Islet of Langerhans (tissue), 1 donor: ENCODE data around the gene STX4.

Source experiments
- FAIRE-seq: peaks from one replicate; lab custom pipeline; 2011; peaks lifted over from hg19 to GRCh38; lab: Jason Lieb, UNC

Gene STX4

GRCh38 chr16:31084584-31085302, 51.4 kb downstream of the STX4 start:
- FAIRE-seq = no peak

- FAIRE-seq = no peak
Measured at GRCh38 chr16:31085411-31085810, 52.1 kb downstream of the STX4 start.

- FAIRE-seq = no peak
Measured at GRCh38 chr16:31085873-31086628, 52.7 kb downstream of the STX4 start.

GRCh38 chr16:31086629-31086906, 53.2 kb downstream of the STX4 start:
- no peak for FAIRE-seq

GRCh38 chr16:31087481-31087880, 54.1 kb downstream of the STX4 start:
- FAIRE-seq = no peak

GRCh38 chr16:31087971-31088370, 54.6 kb downstream of the STX4 start:
- FAIRE-seq = no peak

- FAIRE-seq = no peak
Measured at GRCh38 chr16:31088459-31089183, 55.3 kb downstream of the STX4 start, which contains the start of gene PRSS53. Gene PRSS53 (minus strand): TSS chr16:31088943. CDS start chr16:31088809, 134 bp downstream.

GRCh38 chr16:31089199-31089598, 55.8 kb downstream of the STX4 start:
- FAIRE-seq = no peak
